Endothelial cell (in vitro differentiated cells): Measurements from ENCODE around the gene MCU. TPM values are rescaled to one million over a fixed set of nuclear protein-coding genes. Genes with fewer than 3 reads are reported as not detected.
"Not testable (repeated sequence)": the region's sequence is repeated elsewhere in the genome, so short reads cannot be mapped to it uniquely, and the experiment has no call there.

ENCODE experiments used
- DNase-seq: peaks from one replicate; pipeline ENCODE4 v3.0.0; 2021; ENCODE audit warnings: low spot score
- H3K27ac Mint-ChIP-seq: one replicate; pipeline ENCODE4 v1.8.0; 2021; ENCODE audit warnings: mixed read lengths, inconsistent platforms; ENCODE audit not compliant: unreplicated experiment
- H3K27me3 Mint-ChIP-seq: one replicate; pipeline ENCODE4 v1.8.0; 2021; ENCODE audit warnings: mild to moderate bottlenecking, moderate library complexity, mixed read lengths, inconsistent platforms; ENCODE audit not compliant: unreplicated experiment
- H3K36me3 Mint-ChIP-seq: one replicate; pipeline ENCODE4 v1.8.0; 2021; ENCODE audit warnings: mild to moderate bottlenecking, low read depth, mixed read lengths, inconsistent platforms; ENCODE audit not compliant: unreplicated experiment
- H3K4me1 Mint-ChIP-seq: one replicate; pipeline ENCODE4 v1.8.0; 2021; ENCODE audit warnings: mild to moderate bottlenecking, mixed read lengths, inconsistent platforms; ENCODE audit not compliant: unreplicated experiment
- H3K4me3 Mint-ChIP-seq: one replicate; pipeline ENCODE4 v1.8.0; 2021; ENCODE audit warnings: mild to moderate bottlenecking, mixed read lengths, inconsistent platforms; ENCODE audit not compliant: unreplicated experiment
- H3K9me3 Mint-ChIP-seq: one replicate; pipeline ENCODE4 v1.8.0; 2021; ENCODE audit warnings: mixed read lengths, inconsistent platforms; ENCODE audit not compliant: unreplicated experiment
- CTCF ChIP-seq: fragments of 200-600 bp; sonication (generic); IDR thresholded peaks from one replicate; pipeline ENCODE4 v1.5.0; 2021; ENCODE audit warnings: antibody characterized with exemption; ENCODE audit not compliant: unreplicated experiment
- total RNA-seq: library from RNA; stranded (reverse); fragmentation: NEBNext Ultra II Directional; extraction: Animal tissue kit (Norgen Biotek cat#: 25700); gene quantifications from one replicate; pipeline ENCODE4 v1.2.1, GENCODE V29; 2021; ENCODE audit not compliant: unreplicated experiment

The MCU gene
- total RNA-seq, 1 donor from 2014 or later = 39.6 TPM

GRCh38 chr10:72911758-72912157 is 219.8 kb downstream of the MCU start:
- Mint-ChIP-seq H3K4me1 (no peaks in the 10 kb centered on the region), H3K4me3 (no peak overlapping the region), H3K9me3 (no peaks in the 10 kb centered on the region), H3K27ac (no peak overlapping the region), H3K36me3 (peaks cover 7% of the 10 kb centered on the region), H3K27me3 (no peaks in the 10 kb centered on the region)
- no peak for DNase-seq
- no peak for TF ChIP-seq CTCF

- Mint-ChIP-seq H3K4me1 (no peaks in the 10 kb centered on the region), H3K9me3 (no peaks in the 10 kb centered on the region), H3K27ac (no peak overlapping the region), H3K4me3 (no peak overlapping the region), H3K36me3 (peaks cover 7% of the 10 kb centered on the region), H3K27me3 (no peaks in the 10 kb centered on the region)
- TF ChIP-seq CTCF = no peak
- no peak for DNase-seq
Observed at GRCh38 chr10:72912736-72913135, 220.8 kb downstream of the MCU start.

GRCh38 chr10:72913287-72913686 is 221.3 kb downstream of the MCU start:
- no peak for TF ChIP-seq CTCF
- H3K9me3 Mint-ChIP-seq = no peaks in the 10 kb centered on the region
- H3K27ac Mint-ChIP-seq = no peak overlapping the region
- peaks cover 7% of the 10 kb centered on the region for H3K36me3 Mint-ChIP-seq
- H3K4me1 Mint-ChIP-seq = no peaks in the 10 kb centered on the region
- H3K4me3 Mint-ChIP-seq = no peak overlapping the region
- DNase-seq = no peak
- H3K27me3 Mint-ChIP-seq = no peaks in the 10 kb centered on the region

GRCh38 chr10:72917201-72917600 is 225.3 kb downstream of the MCU start:
- not testable (repeated sequence) for H3K4me1 Mint-ChIP-seq, DNase-seq, H3K27me3 Mint-ChIP-seq, H3K27ac Mint-ChIP-seq, H3K9me3 Mint-ChIP-seq, H3K4me3 Mint-ChIP-seq
- H3K36me3 Mint-ChIP-seq = peaks cover 28% of the 10 kb centered on the region

GRCh38 chr10:72917803-72918332 is 225.9 kb downstream of the MCU start:
- H3K4me1 Mint-ChIP-seq, H3K4me3 Mint-ChIP-seq, H3K27me3 Mint-ChIP-seq: not testable (repeated sequence)

GRCh38 chr10:72918352-72918751 is 226.4 kb downstream of the MCU start:
- no peak for DNase-seq
- no peaks in the 10 kb centered on the region for H3K4me1 Mint-ChIP-seq
- no peak overlapping the region for H3K4me3 Mint-ChIP-seq
- H3K9me3 Mint-ChIP-seq = peaks cover 8% of the 10 kb centered on the region
- H3K27me3 Mint-ChIP-seq = no peaks in the 10 kb centered on the region
- H3K36me3 Mint-ChIP-seq = peaks cover 32% of the 10 kb centered on the region
- H3K27ac Mint-ChIP-seq = no peak overlapping the region
- TF ChIP-seq CTCF = no peak

More at GRCh38 chr10:72917803-72918332, 225.9 kb downstream of the MCU start:
- not testable (repeated sequence) for DNase-seq, H3K27ac Mint-ChIP-seq, H3K9me3 Mint-ChIP-seq
- peaks cover 32% of the 10 kb centered on the region for H3K36me3 Mint-ChIP-seq

- not testable (repeated sequence) for H3K27me3 Mint-ChIP-seq, H3K4me1 Mint-ChIP-seq, DNase-seq, H3K27ac Mint-ChIP-seq, H3K4me3 Mint-ChIP-seq, H3K9me3 Mint-ChIP-seq
- H3K36me3 Mint-ChIP-seq = peaks cover 28% of the 10 kb centered on the region
Observed at GRCh38 chr10:72921147-72921683, 229.3 kb downstream of the MCU start.
